ENCODE measurements around the gene PKDREJ.

GRCh38 chr22:46267431-46268279 is 4.5 kb upstream of the PKDREJ start, which contains the start of gene TTC38:
- no peak for TF ChIP-seq YY1 (IDR thresholded peaks at IDR 0.05; ENCODE audit: insufficient read depth, insufficient read length)
- no peak for TF ChIP-seq SUZ12 (IDR thresholded peaks at IDR 0.05; ENCODE audit: extremely low read depth, insufficient read depth, insufficient read length)
- no peak for TF ChIP-seq ZNF274 (IDR thresholded peaks at IDR 0.05; ENCODE audit: low read depth, low read length)
